B cell (primary cell): ENCODE measurements around the gene BRAF. TPM values are rescaled to one million over a fixed set of nuclear protein-coding genes. Genes with fewer than 3 reads are reported as not detected.

Experiments used
- ATAC-seq: fragments of 200-7000 bp; cut with Tn5 transposase; one replicate; pipeline ENCODE4 v1.10.0; 2021; ENCODE audit warnings: low read depth, mild to moderate bottlenecking, moderate number of reproducible peaks, moderate library complexity
- CTCF ChIA-PET: fragments of 350-600 bp; sonication (Branson Sonifier 250); formaldehyde crosslinking; loops from one replicate; lab custom pipeline; 2021; ENCODE audit warnings: antibody characterized with exemption, inconsistent platforms; lab: Charles Lee
- POLR2A ChIA-PET: fragments of 350-600 bp; sonication (Branson Sonifier 250); formaldehyde crosslinking; loops from one replicate; lab custom pipeline; 2021; ENCODE audit warnings: antibody characterized with exemption; lab: Charles Lee
- DNase-seq: peaks from one replicate; pipeline ENCODE4 v3.0.0; 2013
- H2AFZ ChIP-seq: 2 replicates; pipeline ENCODE4 v1.6.1; 2012; ENCODE audit warnings: mild to moderate bottlenecking, low read depth, low read length; ENCODE audit not compliant: insufficient read depth, poor library complexity, severe bottlenecking
- H3K27ac ChIP-seq, 2 donors: 1 replicate in 1 of 2; 2 replicates in 1 of 2; pipeline ENCODE4 v1.5.1; 2012 to 2013; ENCODE audit warnings: low read length in 2 of 2, mild to moderate bottlenecking in 2 of 2, moderate library complexity in 1 of 2
- H3K27me3 ChIP-seq, 4 experiments: fragments of 200-600 bp in 1 of 4; sonication (generic) in 1 of 4; replicated peaks in 1 of 4; 1 replicate in 2 of 4; 2 replicates in 2 of 4; pipeline versions ENCODE4 v1.6.1 to v1.7.0; 2013 to 2016; ENCODE audit warnings: low read length in 3 of 4, mild to moderate bottlenecking in 2 of 4, mixed read lengths in 1 of 4, moderate library complexity in 1 of 4; ENCODE audit not compliant: insufficient read depth in 4 of 4, control insufficient read depth in 3 of 4; ENCODE audit errors: control extremely low read depth in 1 of 4
- H3K36me3 ChIP-seq, 2 experiments: replicated peaks in 1 of 2; 1 replicate in 1 of 2; 2 replicates in 1 of 2; pipeline versions ENCODE4 v1.6.1 to v1.7.1; 2013; ENCODE audit warnings: low read length in 1 of 2; ENCODE audit not compliant: insufficient read depth in 2 of 2, control insufficient read depth in 1 of 2; ENCODE audit errors: control extremely low read depth in 1 of 2, extremely low read depth in 1 of 2
- H3K4me1 ChIP-seq, 2 donors: fragments of 200-600 bp in 1 of 2; sonication (generic) in 1 of 2; 1 replicate in 1 of 2; 2 replicates in 1 of 2; pipeline versions ENCODE4 v1.5.1 to v1.6.1; 2013 to 2017; ENCODE audit warnings: low read length in 2 of 2; ENCODE audit not compliant: control insufficient read depth in 2 of 2, insufficient read depth in 2 of 2
- H3K4me2 ChIP-seq: replicated peaks from 2 replicates; pipeline ENCODE3; 2012; ENCODE audit warnings: mild to moderate bottlenecking, low read depth, low read length; ENCODE audit not compliant: poor library complexity, severe bottlenecking
- H3K4me3 ChIP-seq, 5 experiments: fragments of 200-600 bp in 1 of 5; sonication (generic) in 1 of 5; 1 replicate in 3 of 5; 2 replicates in 2 of 5; pipeline versions ENCODE4 v1.5.1 to v1.7.0; 2011 to 2016; ENCODE audit warnings: low read length in 4 of 5, mild to moderate bottlenecking in 4 of 5, low read depth in 2 of 5, control low read depth in 1 of 5, moderate library complexity in 1 of 5; ENCODE audit not compliant: insufficient read depth in 1 of 5; ENCODE audit errors: control extremely low read depth in 1 of 5, extremely low read depth in 1 of 5
- H3K79me2 ChIP-seq: fragments of 200-600 bp; sonication (generic); one replicate; pipeline ENCODE4 v1.6.0; 2016; ENCODE audit warnings: low read length; ENCODE audit not compliant: control insufficient read depth, insufficient read depth
- H3K9ac ChIP-seq: fragments of 200-600 bp; sonication (generic); 2 replicates; pipeline ENCODE4 v1.6.1; 2017; ENCODE audit warnings: mild to moderate bottlenecking, low read length, moderate library complexity
- H3K9me3 ChIP-seq, 3 donors: one replicate each; pipeline versions ENCODE4 v1.6.1 to v1.7.1; 2013; ENCODE audit warnings: low read length in 2 of 3; ENCODE audit not compliant: control insufficient read depth in 2 of 3, insufficient read depth in 1 of 3; ENCODE audit errors: control extremely low read depth in 1 of 3
- H4K20me1 ChIP-seq: 2 replicates; pipeline ENCODE4 v1.6.0; 2012; ENCODE audit warnings: mild to moderate bottlenecking, low read length; ENCODE audit not compliant: insufficient read depth, control insufficient read depth, poor library complexity, severe bottlenecking
- H3K27ac Mint-ChIP-seq: one replicate; pipeline ENCODE4 v1.8.0; 2021; ENCODE audit warnings: mixed read lengths
- H3K27me3 Mint-ChIP-seq: one replicate; pipeline ENCODE4 v1.8.0; 2021; ENCODE audit warnings: mixed read lengths
- H3K4me1 Mint-ChIP-seq: one replicate; pipeline ENCODE4 v1.8.0; 2021; ENCODE audit warnings: mixed read lengths
- H3K4me3 Mint-ChIP-seq: one replicate; pipeline ENCODE4 v1.8.0; 2021; ENCODE audit warnings: mixed read lengths
- H3K9me3 Mint-ChIP-seq: one replicate; pipeline ENCODE4 v1.8.0; 2022; ENCODE audit warnings: mixed read lengths; ENCODE audit not compliant: insufficient read depth
- CTCF ChIP-seq: fragments of 200-600 bp; IDR thresholded peaks from one replicate; pipeline ENCODE4 v1.8.0; 2022; ENCODE audit warnings: antibody characterized with exemption, mild to moderate bottlenecking
- EZH2 ChIP-seq: IDR thresholded peaks from 2 replicates; pipeline ENCODE4 v1.6.1; 2012; ENCODE audit warnings: borderline replicate concordance, low read depth, mild to moderate bottlenecking, moderate library complexity, low read length; ENCODE audit not compliant: insufficient read depth, poor library complexity, severe bottlenecking
- WGBS: methylation state at CpG from one replicate; pipeline ENCODE4 v1.1.5; 2013; ENCODE audit warnings: missing lambda C conversion rate; ENCODE audit not compliant: insufficient coverage; 5-methylcytosine and 5-hydroxymethylcytosine counted together
- intact Hi-C: fragments of 100-400 bp; cut with micrococcal nuclease; formaldehyde crosslinking; loops from one replicate; pipeline ENCODE4 v1.10.0; 2022
- polyA plus RNA-seq: library from polyadenylated mRNA; depleted of rRNA; stranded (reverse); fragments of >200 nt; gene quantifications from 2 replicates; pipeline ENCODE4 v1.2.3, GENCODE V29; 2012
- total RNA-seq, 2 donors: library from RNA; stranded (reverse); fragments of 120-200 nt in 1 of 2; gene quantifications; 1 replicate in 1 of 2; 2 replicates in 1 of 2; pipeline versions ENCODE4 v1.2.3 to v1.2.4, GENCODE V29; 2013 to 2022

The BRAF gene
- total and polyA plus RNA-seq, 2 donors (not counting 1 experiment from before 2014, with no cell fraction given), result 13.5 to 90.9 TPM

- Histone ChIP-seq H3K9me3 (no peaks in the 10 kb centered on the region), H4K20me1 (peaks cover 76% of the 10 kb centered on the region), H3K4me2 (no peak overlapping the region), H3K4me1 (peaks cover 7 to 27% of the 10 kb centered on the region in 2 donors), H2AFZ (no peak overlapping the region), H3K79me2 (peaks cover 91% of the 10 kb centered on the region), H3K4me3 (no peak overlapping the region), H3K36me3 (no peaks in the 10 kb centered on the region), H3K9ac (no peak overlapping the region), H3K27me3 (no peaks in the 10 kb centered on the region), H3K27ac (no peak overlapping the region)
- H3K4me1 Mint-ChIP-seq, result peaks cover 50% of the 10 kb centered on the region
- ChIA-PET CTCF (no interaction called here), POLR2A (no interaction called here)
- no peak overlapping the region for H3K27ac Mint-ChIP-seq
- DNase-seq (no peak), ATAC-seq (no peak)
- no CpG with 5 or more reads among the region's 1 CpG for WGBS
- TF ChIP-seq CTCF (no peak), EZH2 (no peak)
- intact Hi-C loops, result no loop called here
- H3K9me3 Mint-ChIP-seq, result no peaks in the 10 kb centered on the region
- H3K4me3 Mint-ChIP-seq, result no peak overlapping the region
- H3K27me3 Mint-ChIP-seq, result no peaks in the 10 kb centered on the region
Observed at GRCh38 chr7:140870003-140870402, 54.7 kb downstream of the BRAF start.

DNA sequence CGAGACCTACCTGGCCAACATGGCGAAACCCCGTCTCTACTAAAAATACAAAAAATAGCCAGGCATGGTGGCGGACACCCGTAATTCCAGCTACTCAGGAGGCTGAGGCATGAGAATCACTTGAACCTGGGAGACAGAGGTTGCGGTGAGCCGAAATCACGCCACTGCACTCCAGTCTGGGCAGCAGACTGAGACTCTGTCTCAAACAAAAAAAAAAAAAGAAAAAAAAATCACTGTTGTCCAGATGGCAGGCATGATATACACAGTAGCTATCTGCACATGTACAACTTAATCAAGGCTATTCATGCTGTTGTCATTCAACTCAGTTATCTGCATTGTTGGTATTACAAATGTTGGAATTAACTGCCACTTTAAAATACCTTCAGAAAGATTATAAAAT lies 55.3 kb downstream of the BRAF start:
- ATAC-seq, result no peak
- CTCF ChIA-PET, result no interaction called here
- no peaks in the 10 kb centered on the region for H3K27me3 ChIP-seq
- peaks cover 7 to 27% of the 10 kb centered on the region in 2 donors for H3K4me1 ChIP-seq
- no peaks in the 10 kb centered on the region for H3K9me3 ChIP-seq
- Mint-ChIP-seq H3K27me3 (no peaks in the 10 kb centered on the region), H3K4me1 (peaks cover 51% of the 10 kb centered on the region), H3K4me3 (no peak overlapping the region), H3K9me3 (no peaks in the 10 kb centered on the region), H3K27ac (no peak overlapping the region)
- H3K36me3 ChIP-seq, result no peaks in the 10 kb centered on the region
- POLR2A ChIA-PET, result no interaction called here
- 100% methylated on average over 5 of the region's 8 CpGs for WGBS
- H3K9ac ChIP-seq, result no peak overlapping the region
- no peak overlapping the region for H3K27ac ChIP-seq
- H2AFZ ChIP-seq, result no peak overlapping the region
- no peak for DNase-seq
- peaks cover 76% of the 10 kb centered on the region for H4K20me1 ChIP-seq
- no peak overlapping the region for H3K4me2 ChIP-seq
- TF ChIP-seq CTCF (no peak), EZH2 (no peak)
- H3K4me3 ChIP-seq, result no peak overlapping the region
- intact Hi-C loops, result no loop called here
- peaks cover 91% of the 10 kb centered on the region for H3K79me2 ChIP-seq
